Vagina (tissue), 2 donors: Measurements from ENCODE around the gene BCAT1. TPM values are rescaled to one million over a fixed set of nuclear protein-coding genes. Genes with fewer than 3 reads are reported as not detected.

Experiments used
- DNase-seq, 2 donors: peaks; one replicate each; pipeline ENCODE4 v3.0.0-alpha.2; 2017; ENCODE audit errors: extremely low spot score in 2 of 2
- H3K27ac ChIP-seq: fragments of 200-600 bp; sonication (generic); one replicate; pipeline ENCODE4 v1.5.1; 2019
- H3K27me3 ChIP-seq: fragments of 200-600 bp; sonication (generic); one replicate; pipeline ENCODE4 v1.5.1; 2019
- H3K36me3 ChIP-seq, 2 donors: fragments of 200-600 bp; sonication (generic); one replicate each; pipeline ENCODE4 v1.5.1; 2017 to 2019
- H3K4me1 ChIP-seq: fragments of 200-600 bp; sonication (generic); one replicate; pipeline ENCODE4 v1.5.1; 2019
- H3K4me3 ChIP-seq, 2 donors: fragments of 200-600 bp; sonication (generic); 1 replicate in 1 of 2; 2 replicates in 1 of 2; pipeline ENCODE4 v1.5.1; 2016 to 2019
- H3K9me3 ChIP-seq: fragments of 200-600 bp; sonication (generic); one replicate; pipeline ENCODE4 v1.5.1; 2019
- CTCF ChIP-seq, 3 experiments: fragments of 450-650 bp in 2 of 3; fragments of 200-600 bp in 1 of 3; sonication (generic) in 1 of 3; IDR thresholded peaks; one replicate each; pipeline ENCODE4 v1.5.1; 2017 to 2019; ENCODE audit warnings: antibody characterized with exemption in 3 of 3, mild to moderate bottlenecking in 2 of 3, moderate library complexity in 2 of 3
- POLR2A ChIP-seq, 2 donors: fragments of 450-650 bp; IDR thresholded peaks; one replicate each; pipeline ENCODE4 v1.6.1; 2017; ENCODE audit warnings: antibody characterized with exemption in 2 of 2, mild to moderate bottlenecking in 2 of 2, moderate library complexity in 2 of 2
- POLR2AphosphoS5 ChIP-seq, 2 donors: sonication (generic); formaldehyde crosslinking; IDR thresholded peaks; one replicate each; pipeline ENCODE4 v1.9.0; 2017; ENCODE audit warnings: antibody characterized with exemption in 2 of 2, mild to moderate bottlenecking in 2 of 2, low read depth in 1 of 2; ENCODE audit not compliant: insufficient read depth in 1 of 2
- intact Hi-C: fragments of 100-400 bp; cut with DNase I; formaldehyde crosslinking; loops from one replicate; pipeline ENCODE4 v1.15.1; 2023
- total RNA-seq: library from RNA; depleted of rRNA; stranded (reverse); fragments of >200 nt; gene quantifications from one replicate; pipeline ENCODE4 v1.2.3, GENCODE V29; 2016

The BCAT1 gene
- total RNA-seq = 20.6 TPM

DNA sequence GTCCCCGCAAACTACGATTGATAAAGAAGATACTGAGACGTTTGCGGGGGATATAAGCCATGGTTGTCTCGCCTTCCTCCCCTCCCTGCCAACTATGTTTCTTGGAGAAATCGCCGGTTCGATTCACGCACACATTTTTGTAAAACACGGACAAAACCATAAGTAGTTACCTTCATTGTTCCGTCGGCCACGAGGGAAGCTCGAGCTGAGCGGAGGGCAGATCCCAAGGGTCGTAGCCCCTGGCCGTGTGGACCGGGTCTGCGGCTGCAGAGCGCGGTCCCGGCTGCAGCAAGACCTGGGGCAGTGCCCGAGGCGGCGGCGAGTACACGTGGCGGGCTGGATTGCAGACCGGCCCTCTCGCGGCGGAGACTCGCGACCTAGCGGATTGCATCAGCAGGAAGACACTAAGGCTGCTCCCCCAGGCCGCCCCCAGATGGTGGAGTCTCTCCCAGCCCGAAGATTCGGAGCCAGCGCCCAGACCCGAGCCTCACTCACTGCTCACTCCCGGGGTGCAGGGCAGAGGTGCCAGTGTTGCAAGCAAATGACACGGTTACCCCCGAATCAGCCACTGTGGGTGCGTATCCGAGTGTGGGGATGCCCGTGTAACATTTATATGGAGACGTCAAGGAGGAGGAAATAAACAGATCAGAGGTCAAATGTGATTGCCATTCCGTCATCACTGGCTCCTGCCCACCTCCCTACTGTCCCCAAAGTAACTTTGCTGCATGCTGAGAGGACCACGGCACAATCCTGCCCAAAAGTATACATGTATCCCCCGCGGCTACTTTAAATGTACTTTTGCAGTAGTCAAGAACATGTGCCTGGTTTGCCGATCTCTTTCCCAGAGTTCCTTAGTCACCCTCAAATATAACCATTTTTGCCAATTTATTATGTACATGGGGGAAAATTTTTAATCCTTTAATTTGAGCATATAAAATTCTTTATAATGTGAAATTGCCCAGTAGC, at the start of gene BCAT1:
BCAT1 (minus strand) TSS at position 345 of the 966 bp plus-strand sequence; CDS start at position 176, 169 bp downstream.
- Histone ChIP-seq H3K4me1 (peaks cover 12% of the 10 kb centered on the region), H3K9me3 (no peaks in the 10 kb centered on the region), H3K27ac (no peak within 1 kb of the TSS), H3K36me3 (no peaks in the 10 kb centered on the region), H3K27me3 (no peaks in the 10 kb centered on the region), H3K4me3 (peak within 1 kb of the TSS; percentile 48)
- TF ChIP-seq CTCF (IDR thresholded peaks at IDR 0.05) (peak in 1 of 3 experiments; percentile 4), POLR2AphosphoS5 (IDR thresholded peaks at IDR 0.05; ENCODE audit: insufficient read depth in 1 of 2, low read depth in 1 of 2) (peak in 1 of 2 donors; percentile 58), POLR2A (IDR thresholded peaks at IDR 0.05) (no peak)
- DNase-seq = no peak
- intact Hi-C loops = no loop called here

DNA sequence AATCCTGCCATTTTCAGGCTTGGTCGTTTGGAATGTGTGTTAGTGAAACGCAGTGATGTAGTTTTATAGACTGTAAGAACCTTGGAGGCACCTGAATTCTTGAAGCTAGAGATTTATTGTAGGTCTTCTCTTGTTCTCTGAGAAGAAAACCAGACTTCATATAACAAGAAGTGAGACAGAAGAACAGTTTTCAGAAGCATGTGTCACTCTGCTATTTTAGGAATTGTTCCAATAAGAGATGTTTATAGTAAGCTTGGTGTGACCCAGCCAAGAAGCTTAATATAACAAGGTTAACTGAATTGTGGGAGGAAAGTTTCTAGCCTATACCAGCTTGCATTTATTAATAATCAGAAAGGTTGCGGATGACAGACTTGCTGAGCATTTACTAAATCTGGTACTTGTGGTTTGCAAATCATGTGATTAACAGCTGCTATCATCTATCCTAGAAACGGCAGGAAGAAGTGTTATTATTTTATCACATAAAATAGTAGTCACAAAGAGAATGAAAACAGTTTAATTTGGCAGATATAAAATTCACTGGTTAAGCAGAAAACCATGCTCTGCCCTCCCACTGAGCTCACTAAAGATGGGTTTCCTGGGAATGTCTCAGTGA, 49.2 kb upstream of the BCAT1 start:
- Histone ChIP-seq H3K9me3 (no peaks in the 10 kb centered on the region), H3K27me3 (no peaks in the 10 kb centered on the region), H3K36me3 (no peaks in the 10 kb centered on the region), H3K4me1 (peaks cover 9% of the 10 kb centered on the region), H3K4me3 (no peak overlapping the region), H3K27ac (no peak overlapping the region)
- no peak for DNase-seq
- TF ChIP-seq CTCF (IDR thresholded peaks at IDR 0.05) (no peak), POLR2AphosphoS5 (IDR thresholded peaks at IDR 0.05; ENCODE audit: insufficient read depth in 1 of 2, low read depth in 1 of 2) (no peak), POLR2A (IDR thresholded peaks at IDR 0.05) (no peak)
- intact Hi-C loops = no loop called here

DNA sequence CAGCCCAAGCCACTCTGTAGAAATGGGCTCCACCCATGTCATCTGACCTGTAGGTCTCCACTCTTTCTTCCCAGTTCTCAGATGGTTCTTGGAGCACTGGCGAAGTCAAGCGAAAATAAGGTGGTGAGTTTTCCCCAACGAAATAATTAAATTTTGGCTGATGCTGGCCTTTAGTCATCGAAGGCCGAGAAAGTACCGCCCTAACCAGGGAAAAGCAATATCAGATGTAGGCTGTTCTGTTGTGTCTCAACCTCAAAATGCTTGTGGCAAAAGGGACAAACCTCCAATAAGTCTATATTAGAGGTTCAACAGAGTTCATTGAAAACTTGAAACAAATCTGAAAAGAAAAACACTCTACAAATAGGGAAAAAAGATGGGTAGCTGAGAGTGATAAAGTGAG, 48.6 kb upstream of the BCAT1 start:
- TF ChIP-seq CTCF (IDR thresholded peaks at IDR 0.05) = no peak
- TF ChIP-seq POLR2A (IDR thresholded peaks at IDR 0.05) = no peak
- TF ChIP-seq POLR2AphosphoS5 (IDR thresholded peaks at IDR 0.05; ENCODE audit: insufficient read depth in 1 of 2, low read depth in 1 of 2) = no peak
- no peak for DNase-seq
- intact Hi-C loops = no loop called here
- no peaks in the 10 kb centered on the region for H3K9me3 ChIP-seq
- H3K27me3 ChIP-seq = no peaks in the 10 kb centered on the region
- no peak overlapping the region for H3K27ac ChIP-seq
- no peak overlapping the region for H3K4me3 ChIP-seq
- peaks cover 9% of the 10 kb centered on the region for H3K4me1 ChIP-seq
- no peaks in the 10 kb centered on the region for H3K36me3 ChIP-seq

- Histone ChIP-seq H3K36me3 (no peaks in the 10 kb centered on the region), H3K9me3 (no peaks in the 10 kb centered on the region), H3K27me3 (no peaks in the 10 kb centered on the region), H3K4me1 (peaks cover 9% of the 10 kb centered on the region), H3K4me3 (no peak overlapping the region), H3K27ac (no peak overlapping the region)
- TF ChIP-seq CTCF (IDR thresholded peaks at IDR 0.05) (no peak), POLR2A (IDR thresholded peaks at IDR 0.05) (no peak), POLR2AphosphoS5 (IDR thresholded peaks at IDR 0.05; ENCODE audit: insufficient read depth in 1 of 2, low read depth in 1 of 2) (no peak)
- intact Hi-C loops = no loop called here
- DNase-seq = no peak
These were observed 47.9 kb upstream of the BCAT1 start for GRCh38 chr12:24996820-24997219.
